Measurements from ENCODE around the gene F2RL3. TPM values are rescaled to one million over a fixed set of nuclear protein-coding genes. Genes with fewer than 3 reads are reported as not detected.

Gene F2RL3
- total and polyA plus RNA-seq, 7 experiments from 2014 or later = 0.16 to 0.19 TPM; not detected in 5

GRCh38 chr19:16915734-16916133 is 26.9 kb downstream of the F2RL3 start:
- ATAC-seq = no peak
- peaks cover 7 to 51% (median 24%) of the 10 kb centered on the region in 11 donors for H3K9me3 Mint-ChIP-seq
- CTCF ChIA-PET = no interaction called here

GRCh38 chr19:16917401-16917800 is 28.6 kb downstream of the F2RL3 start:
- Histone ChIP-seq H3K27ac (ENCODE audit: low read depth, low read length) (no peak overlapping the region), H3K36me3 (ENCODE audit: control insufficient read depth in 2 of 3, insufficient read depth in 3 of 3, low read length in 3 of 3) (no peaks in the 10 kb centered on the region), H3K4me3 (ENCODE audit: low read length) (no peak overlapping the region), H3K4me1 (ENCODE audit: control insufficient read depth in 2 of 2, insufficient read depth in 2 of 2, low read length in 2 of 2) (no peaks in the 10 kb centered on the region), H3K9me3 (ENCODE audit: control insufficient read depth in 2 of 3, low read length in 3 of 3) (peaks cover 0 to 35% (median 0%) of the 10 kb centered on the region in 3 experiments), H3K27me3 (ENCODE audit: control insufficient read depth in 2 of 2, insufficient read depth in 2 of 2, low read length in 2 of 2) (no peaks in the 10 kb centered on the region)
- peaks cover 0 to 20% (median 11%) of the 10 kb centered on the region in 5 donors for H3K36me3 Mint-ChIP-seq
- H3K27ac Mint-ChIP-seq = peak overlapping the region in 1 of 9 donors; percentile 13
- peaks cover 0 to 30% (median 0%) of the 10 kb centered on the region in 5 donors for H3K27me3 Mint-ChIP-seq
- DNase-seq = no peak
- POLR2A ChIA-PET = no interaction called here
- H3K4me1 Mint-ChIP-seq = peaks cover 0 to 2% (median 0%) of the 10 kb centered on the region in 7 donors
- H3K4me3 Mint-ChIP-seq = no peak overlapping the region
- no peak for ATAC-seq
- intact Hi-C loops (cut with micrococcal nuclease) = no loop called here
- peaks cover 3 to 38% (median 20%) of the 10 kb centered on the region in 11 donors for H3K9me3 Mint-ChIP-seq
- CTCF ChIA-PET = no interaction called here

More at GRCh38 chr19:16915734-16916133, 26.9 kb downstream of the F2RL3 start:
- no peak overlapping the region for H3K27ac Mint-ChIP-seq
- H3K4me1 Mint-ChIP-seq = peaks cover 0 to 2% (median 0%) of the 10 kb centered on the region in 7 donors
- Histone ChIP-seq H3K4me3 (ENCODE audit: low read length) (no peak overlapping the region), H3K27me3 (ENCODE audit: control insufficient read depth in 2 of 2, insufficient read depth in 2 of 2, low read length in 2 of 2) (no peaks in the 10 kb centered on the region), H3K27ac (ENCODE audit: low read depth, low read length) (no peak overlapping the region), H3K9me3 (ENCODE audit: control insufficient read depth in 2 of 3, low read length in 3 of 3) (peaks cover 0 to 35% (median 0%) of the 10 kb centered on the region in 3 experiments), H3K36me3 (ENCODE audit: control insufficient read depth in 2 of 3, insufficient read depth in 3 of 3, low read length in 3 of 3) (no peaks in the 10 kb centered on the region), H3K4me1 (ENCODE audit: control insufficient read depth in 2 of 2, insufficient read depth in 2 of 2, low read length in 2 of 2) (no peaks in the 10 kb centered on the region)
- POLR2A ChIA-PET = interaction anchor here (0.5 kb wide), 1 partner anchor 967 kb away, joined by 3 read pairs; no protein-coding TSS in a partner anchor
- intact Hi-C loops (cut with micrococcal nuclease) = no loop called here
- H3K36me3 Mint-ChIP-seq = peaks cover 0 to 21% (median 15%) of the 10 kb centered on the region in 5 donors
- H3K27me3 Mint-ChIP-seq = peaks cover 0 to 30% (median 0%) of the 10 kb centered on the region in 5 donors
- no peak for DNase-seq
- H3K4me3 Mint-ChIP-seq = no peak overlapping the region

GRCh38 chr19:16919496-16919895 is 30.7 kb downstream of the F2RL3 start:
- no peaks in the 10 kb centered on the region for H3K4me1 ChIP-seq (ENCODE audit: control insufficient read depth in 2 of 2, insufficient read depth in 2 of 2, low read length in 2 of 2)
- intact Hi-C loops (cut with micrococcal nuclease) = no loop called here
- H3K27me3 ChIP-seq (ENCODE audit: control insufficient read depth in 2 of 2, insufficient read depth in 2 of 2, low read length in 2 of 2) = no peaks in the 10 kb centered on the region
- peaks cover 0 to 16% (median 0%) of the 10 kb centered on the region in 3 experiments for H3K9me3 ChIP-seq (ENCODE audit: control insufficient read depth in 2 of 3, low read length in 3 of 3)
- H3K36me3 Mint-ChIP-seq = peaks cover 0 to 8% (median 0%) of the 10 kb centered on the region in 5 donors
- H3K27ac ChIP-seq (ENCODE audit: low read depth, low read length) = no peak overlapping the region
- no peaks in the 10 kb centered on the region for H3K36me3 ChIP-seq (ENCODE audit: control insufficient read depth in 2 of 3, insufficient read depth in 3 of 3, low read length in 3 of 3)
- ATAC-seq (no peak), DNase-seq (no peak)
- H3K27me3 Mint-ChIP-seq = peaks cover 0 to 30% (median 0%) of the 10 kb centered on the region in 5 donors
- H3K4me3 ChIP-seq (ENCODE audit: low read length) = no peak overlapping the region
- H3K9me3 Mint-ChIP-seq = peaks cover 0 to 23% (median 7%) of the 10 kb centered on the region in 11 donors
- no peak overlapping the region for H3K4me3 Mint-ChIP-seq
- peaks cover 0 to 7% (median 0%) of the 10 kb centered on the region in 7 donors for H3K4me1 Mint-ChIP-seq
- POLR2A ChIA-PET = no interaction called here
- no peak overlapping the region for H3K27ac Mint-ChIP-seq
- CTCF ChIA-PET = interaction anchor here (0.6 kb wide), 2 partner anchors 109 to 1216 kb away, joined by 3 read pairs; no protein-coding TSS in a partner anchor

- H3K27me3 ChIP-seq (ENCODE audit: control insufficient read depth in 2 of 2, insufficient read depth in 2 of 2, low read length in 2 of 2) = no peaks in the 10 kb centered on the region
- H3K4me1 ChIP-seq (ENCODE audit: control insufficient read depth in 2 of 2, insufficient read depth in 2 of 2, low read length in 2 of 2) = no peaks in the 10 kb centered on the region
- Mint-ChIP-seq H3K36me3 (peaks cover 1 to 15% (median 4%) of the 10 kb centered on the region in 5 donors), H3K4me1 (peaks cover 0 to 7% (median 0%) of the 10 kb centered on the region in 7 donors), H3K27ac (no peak overlapping the region), H3K4me3 (no peak overlapping the region), H3K9me3 (peaks cover 0 to 20% (median 6%) of the 10 kb centered on the region in 11 donors), H3K27me3 (peaks cover 0 to 24% (median 0%) of the 10 kb centered on the region in 5 donors)
- H3K4me3 ChIP-seq (ENCODE audit: low read length) = no peak overlapping the region
- H3K36me3 ChIP-seq (ENCODE audit: control insufficient read depth in 2 of 3, insufficient read depth in 3 of 3, low read length in 3 of 3) = no peaks in the 10 kb centered on the region
- CTCF ChIA-PET = no interaction called here
- POLR2A ChIA-PET = no interaction called here
- DNase-seq = no peak
- no peak for ATAC-seq
- intact Hi-C loops (cut with micrococcal nuclease) = no loop called here
- peaks cover 0 to 14% (median 0%) of the 10 kb centered on the region in 3 experiments for H3K9me3 ChIP-seq (ENCODE audit: control insufficient read depth in 2 of 3, low read length in 3 of 3)
- no peak overlapping the region for H3K27ac ChIP-seq (ENCODE audit: low read depth, low read length)
These were observed 32.2 kb downstream of the F2RL3 start for GRCh38 chr19:16920816-16921529.

- ChIA-PET POLR2A (no interaction called here), CTCF (no interaction called here)
- ATAC-seq (no peak), DNase-seq (no peak)
- no peak overlapping the region for H3K27ac Mint-ChIP-seq
- peaks cover 0 to 13% (median 0%) of the 10 kb centered on the region in 7 donors for H3K4me1 Mint-ChIP-seq
- H3K27ac ChIP-seq (ENCODE audit: low read depth, low read length) = no peak overlapping the region
- H3K4me1 ChIP-seq (ENCODE audit: control insufficient read depth in 2 of 2, insufficient read depth in 2 of 2, low read length in 2 of 2) = no peaks in the 10 kb centered on the region
- no peaks in the 10 kb centered on the region for H3K36me3 ChIP-seq (ENCODE audit: control insufficient read depth in 2 of 3, insufficient read depth in 3 of 3, low read length in 3 of 3)
- peaks cover 0 to 14% (median 0%) of the 10 kb centered on the region in 3 experiments for H3K9me3 ChIP-seq (ENCODE audit: control insufficient read depth in 2 of 3, low read length in 3 of 3)
- H3K27me3 Mint-ChIP-seq = peaks cover 0 to 25% (median 0%) of the 10 kb centered on the region in 5 donors
- H3K27me3 ChIP-seq (ENCODE audit: control insufficient read depth in 2 of 2, insufficient read depth in 2 of 2, low read length in 2 of 2) = no peaks in the 10 kb centered on the region
- H3K9me3 Mint-ChIP-seq = peaks cover 5 to 27% (median 12%) of the 10 kb centered on the region in 11 donors
- intact Hi-C loops (cut with micrococcal nuclease) = no loop called here
- no peak overlapping the region for H3K4me3 Mint-ChIP-seq
- no peak overlapping the region for H3K4me3 ChIP-seq (ENCODE audit: low read length)
- peaks cover 4 to 17% (median 9%) of the 10 kb centered on the region in 5 donors for H3K36me3 Mint-ChIP-seq
These were observed 33.2 kb downstream of the F2RL3 start for GRCh38 chr19:16921766-16922591.

- POLR2A ChIA-PET = no interaction called here
- H3K27me3 Mint-ChIP-seq = peaks cover 0 to 29% (median 0%) of the 10 kb centered on the region in 5 donors
These were observed 33.8 kb downstream of the F2RL3 start for GRCh38 chr19:16922592-16922934.

More at GRCh38 chr19:16922592-16922934, 33.8 kb downstream of the F2RL3 start:
- H3K36me3 ChIP-seq (ENCODE audit: control insufficient read depth in 2 of 3, insufficient read depth in 3 of 3, low read length in 3 of 3) = no peaks in the 10 kb centered on the region
- no peaks in the 10 kb centered on the region for H3K27me3 ChIP-seq (ENCODE audit: control insufficient read depth in 2 of 2, insufficient read depth in 2 of 2, low read length in 2 of 2)
- Mint-ChIP-seq H3K27ac (peak overlapping the region in 1 of 9 donors; percentile 55), H3K36me3 (peaks cover 4 to 19% (median 10%) of the 10 kb centered on the region in 5 donors), H3K9me3 (peaks cover 5 to 32% (median 14%) of the 10 kb centered on the region in 11 donors), H3K4me3 (no peak overlapping the region), H3K4me1 (peaks cover 0 to 13% (median 0%) of the 10 kb centered on the region in 7 donors)
- no peak for DNase-seq
- H3K4me1 ChIP-seq (ENCODE audit: control insufficient read depth in 2 of 2, insufficient read depth in 2 of 2, low read length in 2 of 2) = no peaks in the 10 kb centered on the region
- CTCF ChIA-PET = no interaction called here
- peaks cover 0 to 14% (median 0%) of the 10 kb centered on the region in 3 experiments for H3K9me3 ChIP-seq (ENCODE audit: control insufficient read depth in 2 of 3, low read length in 3 of 3)
- intact Hi-C loops (cut with micrococcal nuclease) = no loop called here
- H3K4me3 ChIP-seq (ENCODE audit: low read length) = no peak overlapping the region
- ATAC-seq = no peak
- no peak overlapping the region for H3K27ac ChIP-seq (ENCODE audit: low read depth, low read length)
